Brain microvascular endothelial cell (primary cell): ENCODE measurements around the gene NDUFA13.
A peak's percentile ranks its signal among the peaks of the same experiment; 100 is the strongest.

Source experiments
- DNase-seq: peaks from one replicate; pipeline ENCODE4 v3.0.0-alpha.2; 2020
- H3K27ac ChIP-seq: fragments of 250-450 bp; sonication (Bioruptor Pico); 2 replicates; pipeline ENCODE4 v1.5.1; 2020; ENCODE audit warnings: mild to moderate bottlenecking, moderate library complexity
- H3K27me3 ChIP-seq: fragments of 250-450 bp; sonication (Bioruptor Pico); replicated peaks from 2 replicates; pipeline ENCODE4 v1.5.1; 2020; ENCODE audit warnings: mild to moderate bottlenecking
- H3K36me3 ChIP-seq: fragments of 250-450 bp; sonication (Bioruptor Pico); replicated peaks from 2 replicates; pipeline ENCODE4 v1.5.1; 2020; ENCODE audit warnings: mild to moderate bottlenecking
- H3K4me3 ChIP-seq: 2 replicates; pipeline ENCODE4 v1.5.1; 2011; ENCODE audit warnings: low read depth, mild to moderate bottlenecking, control low read depth, low read length, moderate library complexity
- CTCF ChIP-seq: IDR thresholded peaks from 2 replicates; pipeline ENCODE4 v1.5.1; 2011; ENCODE audit warnings: low read depth, mild to moderate bottlenecking, moderate library complexity, low read length, control low read depth, inconsistent platforms; ENCODE audit errors: missing control alignments
- in situ Hi-C: cut with HindIII; loops from 2 replicates; pipeline ENCODE4 v1.10.0; 2017; ENCODE audit warnings: low sequenced_read_pairs, low pct_ligation_motif_present

The NDUFA13 gene

GRCh38 chr19:19551853-19552192 lies 35.8 kb downstream of the NDUFA13 start:
- DNase-seq: no peak
- peaks cover 4% of the 10 kb centered on the region for H3K27me3 ChIP-seq
- in situ Hi-C loops: no loop called here
- no peaks in the 10 kb centered on the region for H3K36me3 ChIP-seq
- TF ChIP-seq CTCF: no peak
- H3K4me3 ChIP-seq: no peak overlapping the region
- no peak overlapping the region for H3K27ac ChIP-seq

GRCh38 chr19:19552798-19553197 lies 36.8 kb downstream of the NDUFA13 start:
- H3K4me3 ChIP-seq: no peak overlapping the region
- DNase-seq: peak; percentile 36
- peak; percentile 83 for TF ChIP-seq CTCF
- peaks cover 4% of the 10 kb centered on the region for H3K27me3 ChIP-seq
- no peak overlapping the region for H3K27ac ChIP-seq
- in situ Hi-C loops: no loop called here
- no peaks in the 10 kb centered on the region for H3K36me3 ChIP-seq

GRCh38 chr19:19553670-19554069 lies 37.6 kb downstream of the NDUFA13 start:
- Histone ChIP-seq H3K27ac (no peak overlapping the region), H3K36me3 (no peaks in the 10 kb centered on the region), H3K4me3 (no peak overlapping the region), H3K27me3 (no peaks in the 10 kb centered on the region)
- DNase-seq: no peak
- in situ Hi-C loops: no loop called here
- no peak for TF ChIP-seq CTCF

- no peaks in the 10 kb centered on the region for H3K27me3 ChIP-seq
- no peak overlapping the region for H3K27ac ChIP-seq
- peak; percentile 83 for TF ChIP-seq CTCF
- no peaks in the 10 kb centered on the region for H3K36me3 ChIP-seq
- no peak for DNase-seq
- in situ Hi-C loops: no loop called here
- H3K4me3 ChIP-seq: no peak overlapping the region
Measured at GRCh38 chr19:19554074-19555023, 38.3 kb downstream of the NDUFA13 start.

- TF ChIP-seq CTCF: no peak
- no peak for DNase-seq
- Histone ChIP-seq H3K4me3 (no peak overlapping the region), H3K27me3 (no peaks in the 10 kb centered on the region), H3K36me3 (no peaks in the 10 kb centered on the region), H3K27ac (no peak overlapping the region)
- in situ Hi-C loops: no loop called here
Measured at GRCh38 chr19:19558055-19558454, 42.0 kb downstream of the NDUFA13 start.
